Ovary (tissue), 3 donors: Measurements from ENCODE around the gene PSMC2.

Source experiments
- EP300 ChIP-seq: sonication (generic); formaldehyde crosslinking; IDR thresholded peaks from one replicate; pipeline ENCODE4 v1.6.1; 2017; ENCODE audit warnings: antibody characterized with exemption
- TF ChIP-seq, protein P1 (sequence below), 3 donors: fragments of 450-650 bp in 2 of 3; fragments of 200-600 bp in 1 of 3; IDR thresholded peaks; one replicate each; pipeline versions ENCODE4 v1.5.1 to v1.8.0; 2016 to 2022; ENCODE audit warnings: antibody characterized with exemption in 3 of 3, mild to moderate bottlenecking in 1 of 3
- donor health status: DM: no; HTN: no; CAD: no.

DNA sequence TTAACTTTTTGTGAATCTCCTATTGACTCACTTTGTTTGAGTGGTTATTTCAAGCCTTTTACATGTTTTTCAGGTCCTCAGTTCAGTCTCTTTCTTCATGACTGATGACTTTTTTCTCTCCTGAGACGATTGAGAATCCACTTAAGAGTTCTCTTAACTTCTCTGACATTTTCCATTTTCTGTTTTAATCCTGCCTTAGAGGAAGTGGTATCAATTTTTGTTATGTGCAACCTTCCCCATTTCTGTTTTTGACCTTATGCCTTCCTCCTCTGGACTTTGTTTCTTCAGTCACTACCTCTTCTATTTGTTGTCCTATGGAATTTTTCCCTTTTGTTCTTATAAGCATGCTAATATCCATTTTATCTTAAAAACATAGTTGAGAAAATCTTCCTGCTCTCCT lies 2.4 kb downstream of the PSMC2 start:
- TF ChIP-seq, protein P1, sequence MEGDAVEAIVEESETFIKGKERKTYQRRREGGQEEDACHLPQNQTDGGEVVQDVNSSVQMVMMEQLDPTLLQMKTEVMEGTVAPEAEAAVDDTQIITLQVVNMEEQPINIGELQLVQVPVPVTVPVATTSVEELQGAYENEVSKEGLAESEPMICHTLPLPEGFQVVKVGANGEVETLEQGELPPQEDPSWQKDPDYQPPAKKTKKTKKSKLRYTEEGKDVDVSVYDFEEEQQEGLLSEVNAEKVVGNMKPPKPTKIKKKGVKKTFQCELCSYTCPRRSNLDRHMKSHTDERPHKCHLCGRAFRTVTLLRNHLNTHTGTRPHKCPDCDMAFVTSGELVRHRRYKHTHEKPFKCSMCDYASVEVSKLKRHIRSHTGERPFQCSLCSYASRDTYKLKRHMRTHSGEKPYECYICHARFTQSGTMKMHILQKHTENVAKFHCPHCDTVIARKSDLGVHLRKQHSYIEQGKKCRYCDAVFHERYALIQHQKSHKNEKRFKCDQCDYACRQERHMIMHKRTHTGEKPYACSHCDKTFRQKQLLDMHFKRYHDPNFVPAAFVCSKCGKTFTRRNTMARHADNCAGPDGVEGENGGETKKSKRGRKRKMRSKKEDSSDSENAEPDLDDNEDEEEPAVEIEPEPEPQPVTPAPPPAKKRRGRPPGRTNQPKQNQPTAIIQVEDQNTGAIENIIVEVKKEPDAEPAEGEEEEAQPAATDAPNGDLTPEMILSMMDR (IDR thresholded peaks at IDR 0.05): no peak
- TF ChIP-seq EP300: no peak
